Natural killer cell (primary cell): Measurements from ENCODE around the gene CCNA2. TPM values are rescaled to one million over a fixed set of nuclear protein-coding genes. Genes with fewer than 3 reads are reported as not detected.

Source experiments
- ATAC-seq, 3 donors: fragments of 150-1000 bp in 2 of 3; fragments of 200-7000 bp in 1 of 3; cut with Tn5 transposase; 1 replicate in 1 of 3; 2 replicates in 2 of 3; pipeline ENCODE4 v1.10.0; 2021; ENCODE audit warnings: mild to moderate bottlenecking in 2 of 3, moderate library complexity in 2 of 3
- DNase-seq, 2 donors: peaks; one replicate each; pipeline versions ENCODE4 v3.0.0 to v3.0.0-alpha.2; 2013 to 2021; ENCODE audit warnings: mixed read lengths in 1 of 2
- H3K27ac ChIP-seq: one replicate; pipeline ENCODE4 v1.5.1; 2013; ENCODE audit warnings: mild to moderate bottlenecking, low read length
- H3K27me3 ChIP-seq: one replicate; pipeline ENCODE4 v1.6.1; 2013; ENCODE audit warnings: low read length; ENCODE audit not compliant: control insufficient read depth, insufficient read depth
- H3K36me3 ChIP-seq: one replicate; pipeline ENCODE4 v1.6.1; 2013; ENCODE audit warnings: low read length; ENCODE audit not compliant: control insufficient read depth, insufficient read depth
- H3K4me1 ChIP-seq: one replicate; pipeline ENCODE4 v1.6.1; 2013; ENCODE audit warnings: low read length; ENCODE audit not compliant: control insufficient read depth, insufficient read depth
- H3K4me3 ChIP-seq: one replicate; pipeline ENCODE4 v1.5.1; 2013; ENCODE audit warnings: low read length
- H3K9me3 ChIP-seq: one replicate; pipeline ENCODE4 v1.6.1; 2013; ENCODE audit warnings: low read length; ENCODE audit not compliant: control insufficient read depth, insufficient read depth
- H3K27ac Mint-ChIP-seq, 2 donors: one replicate each; pipeline ENCODE4 v1.8.0; 2022; ENCODE audit warnings: mild to moderate bottlenecking in 2 of 2, mixed read lengths in 2 of 2, moderate library complexity in 1 of 2
- H3K27me3 Mint-ChIP-seq, 2 donors: one replicate each; pipeline ENCODE4 v1.8.0; 2022; ENCODE audit warnings: low read depth in 2 of 2, mixed read lengths in 2 of 2
- H3K36me3 Mint-ChIP-seq: one replicate; pipeline ENCODE4 v1.8.0; 2022; ENCODE audit warnings: mixed read lengths
- H3K4me1 Mint-ChIP-seq, 2 donors: one replicate each; pipeline ENCODE4 v1.8.0; 2022; ENCODE audit warnings: mixed read lengths in 2 of 2
- H3K4me3 Mint-ChIP-seq: one replicate; pipeline ENCODE4 v1.8.0; 2022; ENCODE audit warnings: mild to moderate bottlenecking, moderate library complexity, mixed read lengths
- H3K9me3 Mint-ChIP-seq, 2 donors: one replicate each; pipeline ENCODE4 v1.8.0; 2022; ENCODE audit warnings: mixed read lengths in 2 of 2
- CTCF ChIP-seq: fragments of 200-600 bp; IDR thresholded peaks from one replicate; pipeline ENCODE4 v1.8.0; 2022; ENCODE audit warnings: antibody characterized with exemption
- WGBS: methylation state at CpG from one replicate; pipeline ENCODE4 v1.1.7; 2013; ENCODE audit warnings: missing lambda C conversion rate; ENCODE audit not compliant: insufficient coverage; 5-methylcytosine and 5-hydroxymethylcytosine counted together
- intact Hi-C: fragments of 100-400 bp; cut with micrococcal nuclease; formaldehyde crosslinking; loops from one replicate; pipeline ENCODE4 v1.14.2; 2022
- total RNA-seq, 4 donors: library from RNA; stranded (reverse); fragments of 120-200 nt in 1 of 4; gene quantifications; one replicate each; pipeline versions ENCODE4 v1.2.3 to v1.2.4, GENCODE V29; 2013 to 2022

CCNA2 gene
- total RNA-seq, 3 donors from 2014 or later (not counting 1 experiment from before 2014, with no cell fraction given) = 0.50 to 1.6 (median 0.99) TPM

GRCh38 chr4:121817006-121817405, 6.7 kb downstream of the CCNA2 start:
- TF ChIP-seq CTCF = no peak
- H3K4me3 ChIP-seq = no peak overlapping the region
- H3K4me1 ChIP-seq = no peaks in the 10 kb centered on the region
- 100% methylated on average over 2 of the region's 3 CpGs for WGBS
- Mint-ChIP-seq H3K4me1 (peaks cover 0 to 4% of the 10 kb centered on the region in 2 donors), H3K27me3 (no peaks in the 10 kb centered on the region), H3K27ac (no peak overlapping the region), H3K36me3 (peaks cover 10% of the 10 kb centered on the region), H3K9me3 (no peaks in the 10 kb centered on the region), H3K4me3 (no peak overlapping the region)
- no peak overlapping the region for H3K27ac ChIP-seq
- no peak for ATAC-seq
- no peaks in the 10 kb centered on the region for H3K9me3 ChIP-seq
- no peak for DNase-seq
- no peaks in the 10 kb centered on the region for H3K27me3 ChIP-seq
- intact Hi-C loops = no loop called here
- peaks cover 58% of the 10 kb centered on the region for H3K36me3 ChIP-seq

GRCh38 chr4:121814756-121815155, 8.9 kb downstream of the CCNA2 start:
- Mint-ChIP-seq H3K9me3 (no peaks in the 10 kb centered on the region), H3K4me1 (peaks cover 4 to 6% of the 10 kb centered on the region in 2 donors), H3K4me3 (no peak overlapping the region), H3K27ac (peak overlapping the region in 1 of 2 donors; percentile 59), H3K27me3 (no peaks in the 10 kb centered on the region), H3K36me3 (peaks cover 13% of the 10 kb centered on the region)
- Histone ChIP-seq H3K27ac (no peak overlapping the region), H3K36me3 (peaks cover 80% of the 10 kb centered on the region), H3K4me3 (no peak overlapping the region), H3K27me3 (no peaks in the 10 kb centered on the region), H3K4me1 (no peaks in the 10 kb centered on the region), H3K9me3 (no peaks in the 10 kb centered on the region)
- WGBS = 95% methylated on average over 1 of the region's 2 CpGs
- TF ChIP-seq CTCF = no peak
- ATAC-seq (no peak), DNase-seq (no peak)
- intact Hi-C loops = no loop called here

- Histone ChIP-seq H3K9me3 (no peaks in the 10 kb centered on the region), H3K27me3 (no peaks in the 10 kb centered on the region), H3K4me3 (no peak overlapping the region), H3K36me3 (peaks cover 90% of the 10 kb centered on the region), H3K4me1 (no peaks in the 10 kb centered on the region), H3K27ac (no peak overlapping the region)
- H3K27me3 Mint-ChIP-seq = no peaks in the 10 kb centered on the region
- H3K36me3 Mint-ChIP-seq = peaks cover 23% of the 10 kb centered on the region
- peaks cover 4 to 12% of the 10 kb centered on the region in 2 donors for H3K4me1 Mint-ChIP-seq
- H3K9me3 Mint-ChIP-seq = no peaks in the 10 kb centered on the region
- H3K27ac Mint-ChIP-seq = peak overlapping the region in 1 of 2 donors; percentile 16
- no peak for ATAC-seq
- DNase-seq = no peak
- intact Hi-C loops = no loop called here
- no peak for TF ChIP-seq CTCF
- no peak overlapping the region for H3K4me3 Mint-ChIP-seq
Observed at GRCh38 chr4:121811122-121811521, 12.6 kb downstream of the CCNA2 start.

GRCh38 chr4:121806411-121806810, 17.3 kb downstream of the CCNA2 start:
- no peak overlapping the region for H3K27ac ChIP-seq
- no peaks in the 10 kb centered on the region for H3K9me3 Mint-ChIP-seq
- peaks cover 20 to 32% of the 10 kb centered on the region in 2 donors for H3K4me1 Mint-ChIP-seq
- no peak overlapping the region for H3K27ac Mint-ChIP-seq
- 100% methylated on average over 4 of the region's 4 CpGs for WGBS
- H3K4me3 Mint-ChIP-seq = no peak overlapping the region
- H3K9me3 ChIP-seq = no peaks in the 10 kb centered on the region
- no peak overlapping the region for H3K4me3 ChIP-seq
- ATAC-seq (no peak), DNase-seq (no peak)
- H3K36me3 ChIP-seq = peaks cover 75% of the 10 kb centered on the region
- H3K36me3 Mint-ChIP-seq = peaks cover 23% of the 10 kb centered on the region
- H3K27me3 Mint-ChIP-seq = no peaks in the 10 kb centered on the region
- TF ChIP-seq CTCF = no peak
- H3K27me3 ChIP-seq = no peaks in the 10 kb centered on the region
- intact Hi-C loops = no loop called here
- H3K4me1 ChIP-seq = peaks cover 3% of the 10 kb centered on the region
